Measurements from ENCODE around the gene UFSP2.

- TF ChIP-seq CTCF (IDR thresholded peaks at IDR 0.05) (no peak), POLR2A (IDR thresholded peaks at IDR 0.05) (no peak)
These were observed 42.2 kb upstream of the UFSP2 start for GRCh38 chr4:185467991-185468390.

Measured in heart left ventricle (tissue), 13 donors.